Effector CD8-positive, alpha-beta T cell (primary cell): ENCODE measurements around the gene SOD3.

Source experiments
- DNase-seq: peaks from one replicate; lab custom pipeline; 2025; lab: John Stamatoyannopoulos, UW

SOD3 gene

DNA sequence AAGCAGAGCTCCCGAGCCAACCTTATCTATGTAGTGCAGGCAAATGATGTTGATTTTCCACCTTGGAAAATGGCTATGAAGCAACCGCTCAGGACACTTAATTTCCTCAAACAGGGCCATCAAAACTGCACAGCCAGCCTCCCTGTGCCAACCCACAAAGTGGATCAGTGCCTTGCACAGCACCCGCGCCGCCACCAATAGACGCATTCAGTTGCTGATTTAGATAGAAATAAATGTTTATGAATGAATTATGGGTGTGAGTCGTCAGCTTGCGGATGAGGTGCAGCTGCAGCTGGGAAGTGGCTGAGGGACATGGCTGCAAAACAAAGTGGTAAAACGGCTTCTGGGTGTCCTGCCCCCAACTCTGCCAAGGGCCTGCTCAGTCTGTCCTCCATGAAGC is 47.0 kb downstream of the SOD3 start:
- no peak for DNase-seq

DNA sequence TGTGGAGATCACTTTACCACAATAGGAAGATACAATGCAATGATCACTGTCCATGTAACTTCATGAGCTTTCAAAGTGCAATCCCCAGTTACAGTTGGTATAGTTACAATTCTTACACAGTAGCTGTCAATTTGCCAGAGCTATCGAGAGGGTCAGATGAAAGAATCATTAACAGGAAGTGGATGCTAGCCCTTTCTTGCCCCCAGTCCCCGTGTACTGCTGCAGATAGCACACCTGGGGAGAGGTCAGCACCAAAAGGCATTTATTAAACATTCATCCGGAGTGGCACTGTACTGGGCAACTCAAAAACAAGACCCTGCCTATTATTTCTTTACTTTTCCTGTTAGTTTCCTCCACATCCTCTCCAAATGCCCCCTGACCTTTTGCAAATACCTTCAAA is 47.7 kb downstream of the SOD3 start:
- no peak for DNase-seq

DNA sequence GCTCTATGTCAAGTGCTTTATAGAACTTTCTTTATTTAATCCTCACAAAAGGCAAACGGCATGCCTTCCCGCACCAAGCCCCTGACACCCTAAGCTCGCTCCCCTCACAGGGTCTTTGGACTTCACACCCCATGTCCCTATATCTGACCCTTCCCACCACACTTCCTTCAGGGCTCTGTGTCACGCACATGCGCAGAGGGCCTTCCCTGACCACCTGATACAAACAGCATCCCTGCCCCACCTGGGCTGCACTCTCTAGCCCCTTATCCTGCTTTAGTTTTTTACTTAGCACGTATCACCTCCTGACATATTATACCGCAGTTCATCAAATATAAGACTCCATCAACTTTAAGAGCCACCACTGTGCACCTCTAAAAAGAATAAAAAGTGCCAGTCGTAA is 49.8 kb downstream of the SOD3 start:
- DNase-seq = no peak

DNA sequence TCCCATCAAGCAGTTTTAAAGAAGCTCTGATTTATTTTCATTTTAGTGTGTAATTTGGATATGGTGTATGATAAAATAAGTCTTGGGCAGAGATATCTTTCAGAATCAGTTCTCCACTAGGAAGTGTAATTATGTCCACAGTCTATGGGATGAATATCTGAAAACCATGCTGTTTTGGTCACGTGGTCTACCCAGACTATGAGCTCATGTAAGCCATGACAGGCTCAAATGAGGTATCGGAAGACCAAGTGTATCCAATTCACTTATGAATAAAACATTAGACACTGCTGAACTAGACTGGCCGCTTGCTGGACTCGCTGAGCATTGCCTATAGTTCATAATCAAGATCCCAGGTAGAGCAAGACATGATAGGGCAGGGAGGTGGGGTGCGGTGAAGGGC is 50.5 kb downstream of the SOD3 start:
- no peak for DNase-seq

DNA sequence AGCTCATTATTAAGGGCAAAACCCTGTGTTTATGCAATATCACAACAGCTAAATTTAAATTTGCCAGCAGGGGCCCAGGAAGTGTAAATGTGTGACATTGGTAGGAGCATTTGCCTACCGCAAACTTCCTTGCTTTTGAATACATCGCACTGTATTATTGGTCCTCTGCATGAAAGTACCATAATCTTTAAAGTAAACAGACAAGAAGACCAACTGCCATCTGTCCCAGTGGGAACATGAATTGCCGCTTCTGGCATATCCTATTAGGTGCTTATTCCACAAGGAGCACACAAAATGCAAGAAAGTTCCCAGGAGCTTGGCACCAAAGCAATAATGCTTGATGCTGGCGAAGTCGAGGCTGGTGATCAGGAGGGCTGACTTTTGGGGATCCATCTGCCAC is 51.3 kb downstream of the SOD3 start:
- no peak for DNase-seq

DNA sequence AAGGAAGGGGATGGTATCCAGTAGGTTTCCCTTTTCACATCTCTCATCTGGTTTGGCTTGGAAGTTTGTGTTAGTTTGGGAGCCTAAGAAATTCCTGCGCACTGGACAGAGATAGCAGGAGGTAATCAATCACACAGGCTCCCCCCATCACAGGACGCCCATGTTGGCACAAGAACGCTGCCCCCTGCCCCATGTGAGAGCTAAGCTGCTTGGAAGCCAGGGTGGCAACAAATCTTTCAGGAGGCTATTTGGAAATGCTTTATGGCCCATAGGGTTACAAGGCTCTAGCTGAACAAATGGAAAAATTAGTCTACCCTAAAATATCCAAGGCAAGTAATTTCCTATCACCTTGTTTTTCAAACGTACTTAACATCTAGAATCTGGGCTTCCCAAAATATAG is 54.0 kb downstream of the SOD3 start:
- no peak for DNase-seq

DNA sequence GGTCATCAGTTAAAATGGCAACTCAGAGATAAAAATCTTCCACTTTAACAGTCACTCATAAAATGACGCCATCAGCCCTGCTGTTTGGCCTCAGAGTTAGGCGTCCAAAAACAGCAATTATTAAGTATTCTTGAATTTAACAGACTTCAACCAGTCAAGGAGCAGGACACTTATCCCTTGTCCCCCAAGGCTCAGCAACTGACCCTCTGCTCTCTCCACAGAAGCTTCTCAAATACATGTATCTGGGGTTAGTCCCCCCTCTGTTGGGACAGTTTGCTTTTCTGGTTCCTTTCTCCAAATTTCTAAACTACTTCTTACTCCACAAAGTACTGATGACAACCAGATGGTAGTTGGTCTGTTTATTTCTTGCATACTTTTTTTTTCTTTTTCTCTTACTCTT is 54.4 kb downstream of the SOD3 start:
- DNase-seq = no peak
